GM19351 (cell line): Measurements from ENCODE around the gene RAI1.
A peak's percentile ranks its signal among the peaks of the same experiment; 100 is the strongest.
"Not testable (repeated sequence)": the region's sequence is repeated elsewhere in the genome, so short reads cannot be mapped to it uniquely, and the experiment has no call there.

Experiments used
- ATAC-seq: cut with Tn5 transposase; IDR thresholded peaks from one replicate; pipeline ENCODE4 v1.9.1; 2021; ENCODE audit warnings: mild to moderate bottlenecking, moderate library complexity; ENCODE audit not compliant: unreplicated experiment

The RAI1 gene

DNA sequence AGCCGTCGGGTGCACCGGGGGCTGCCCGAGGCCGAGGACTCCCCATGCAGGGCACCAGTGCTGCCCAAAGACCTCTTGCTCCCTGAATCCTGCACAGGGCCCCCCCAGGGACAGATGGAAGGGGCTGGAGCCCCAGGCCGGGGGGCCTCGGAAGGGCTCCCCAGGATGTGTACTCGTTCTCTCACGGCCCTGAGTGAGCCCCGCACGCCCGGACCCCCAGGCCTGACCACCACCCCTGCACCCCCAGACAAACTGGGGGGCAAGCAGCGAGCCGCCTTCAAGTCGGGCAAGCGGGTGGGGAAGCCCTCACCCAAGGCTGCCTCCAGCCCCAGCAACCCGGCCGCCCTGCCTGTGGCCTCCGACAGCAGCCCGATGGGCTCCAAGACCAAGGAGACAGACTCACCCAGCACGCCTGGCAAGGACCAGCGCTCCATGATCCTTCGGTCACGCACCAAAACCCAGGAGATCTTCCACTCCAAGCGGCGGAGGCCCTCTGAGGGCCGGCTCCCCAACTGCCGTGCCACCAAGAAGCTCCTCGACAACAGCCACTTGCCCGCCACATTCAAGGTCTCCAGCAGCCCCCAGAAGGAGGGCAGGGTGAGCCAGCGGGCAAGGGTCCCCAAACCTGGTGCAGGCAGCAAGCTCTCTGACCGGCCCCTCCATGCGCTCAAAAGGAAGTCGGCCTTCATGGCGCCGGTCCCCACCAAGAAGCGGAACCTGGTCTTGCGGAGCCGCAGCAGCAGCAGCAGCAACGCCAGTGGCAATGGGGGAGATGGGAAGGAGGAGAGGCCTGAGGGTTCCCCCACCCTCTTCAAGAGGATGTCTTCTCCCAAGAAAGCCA lies 114.9 kb downstream of the RAI1 start:
- ATAC-seq: no peak

- ATAC-seq: no peak
Measured at GRCh38 chr17:17796787-17797061, 115.5 kb downstream of the RAI1 start.

DNA sequence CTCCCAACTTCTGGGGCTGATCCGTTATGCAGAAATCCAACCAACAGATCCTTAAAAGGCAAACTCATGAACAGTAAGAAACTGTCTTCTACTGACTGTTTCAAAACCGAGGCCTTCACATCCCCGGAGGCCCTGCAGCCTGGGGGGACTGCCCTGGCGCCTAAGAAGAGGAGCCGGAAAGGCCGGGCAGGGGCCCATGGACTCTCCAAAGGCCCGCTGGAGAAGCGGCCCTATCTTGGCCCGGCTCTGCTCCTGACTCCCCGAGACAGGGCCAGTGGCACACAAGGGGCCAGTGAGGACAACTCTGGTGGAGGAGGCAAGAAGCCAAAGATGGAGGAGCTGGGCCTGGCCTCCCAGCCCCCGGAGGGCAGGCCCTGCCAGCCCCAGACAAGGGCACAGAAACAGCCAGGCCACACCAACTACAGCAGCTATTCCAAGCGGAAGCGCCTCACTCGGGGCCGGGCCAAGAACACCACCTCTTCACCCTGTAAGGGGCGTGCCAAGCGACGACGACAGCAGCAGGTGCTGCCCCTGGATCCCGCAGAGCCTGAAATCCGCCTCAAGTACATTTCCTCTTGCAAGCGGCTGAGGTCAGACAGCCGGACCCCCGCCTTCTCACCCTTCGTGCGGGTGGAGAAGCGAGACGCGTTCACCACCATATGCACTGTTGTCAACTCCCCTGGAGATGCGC lies 116.0 kb downstream of the RAI1 start:
- ATAC-seq: no peak

- no peak for ATAC-seq
Measured at GRCh38 chr17:17798010-17798556, 116.8 kb downstream of the RAI1 start.

DNA sequence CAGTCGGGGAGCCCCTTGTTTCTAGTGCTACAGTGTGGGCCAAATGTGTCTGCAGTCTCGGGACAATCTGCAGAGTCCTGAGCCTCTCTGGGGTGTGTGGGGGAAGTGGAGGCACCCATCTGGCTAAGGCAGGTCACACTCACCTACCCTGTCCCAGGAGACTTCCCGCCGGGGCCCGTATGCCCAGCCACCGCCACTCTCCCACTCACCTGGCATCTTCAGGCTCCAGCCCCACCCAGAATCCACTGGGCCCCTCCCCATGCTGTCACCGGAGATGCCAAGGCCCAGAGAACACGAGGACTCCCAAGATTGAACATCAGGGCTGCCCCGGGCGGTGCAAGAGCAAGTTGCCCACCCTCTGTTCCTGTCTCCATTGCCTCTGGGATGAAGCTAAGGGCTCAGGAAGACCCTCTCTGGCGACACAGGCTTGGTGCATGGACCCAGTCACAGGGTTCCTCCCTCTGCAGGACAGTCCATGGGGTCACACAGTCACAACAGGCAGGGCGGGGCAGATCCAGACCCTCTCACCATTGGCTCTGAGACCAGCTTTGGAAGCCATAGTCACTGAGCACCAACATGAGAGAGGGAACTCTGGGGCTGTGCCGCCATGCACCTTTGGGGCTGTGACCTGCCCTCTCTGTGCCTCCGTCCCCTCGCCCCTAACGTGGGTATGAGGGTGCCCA lies 117.5 kb downstream of the RAI1 start:
- no peak for ATAC-seq

DNA sequence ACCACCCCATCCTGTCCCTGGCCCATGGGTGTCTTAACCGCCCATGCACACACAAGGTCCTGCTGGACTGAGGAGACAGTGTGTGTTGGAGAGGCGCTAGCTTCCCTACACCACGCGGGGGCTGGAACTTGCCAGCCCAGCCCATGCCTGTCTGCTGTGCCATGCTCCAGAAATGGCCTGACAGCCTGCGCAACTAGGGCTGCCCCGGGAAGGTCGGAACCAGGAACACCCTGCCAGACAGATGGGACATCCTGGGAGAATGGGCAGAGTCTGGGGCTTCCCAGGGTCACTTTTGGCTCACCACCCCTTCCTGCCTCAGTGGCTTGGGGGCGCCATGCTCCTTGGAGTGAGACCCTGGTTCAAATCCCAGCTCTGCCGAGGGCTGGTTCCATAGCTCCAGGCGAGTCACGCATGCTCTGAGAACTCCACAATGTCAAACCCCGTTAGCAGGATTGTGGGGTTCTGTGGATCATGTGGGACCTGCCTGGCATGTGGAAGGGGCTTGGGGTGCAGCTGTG lies 119.3 kb downstream of the RAI1 start:
- no peak for ATAC-seq

GRCh38 chr17:17801800-17802481 lies 120.7 kb downstream of the RAI1 start:
- no peak for ATAC-seq

- no peak for ATAC-seq
Measured at GRCh38 chr17:17804007-17804406, 122.7 kb downstream of the RAI1 start.

DNA sequence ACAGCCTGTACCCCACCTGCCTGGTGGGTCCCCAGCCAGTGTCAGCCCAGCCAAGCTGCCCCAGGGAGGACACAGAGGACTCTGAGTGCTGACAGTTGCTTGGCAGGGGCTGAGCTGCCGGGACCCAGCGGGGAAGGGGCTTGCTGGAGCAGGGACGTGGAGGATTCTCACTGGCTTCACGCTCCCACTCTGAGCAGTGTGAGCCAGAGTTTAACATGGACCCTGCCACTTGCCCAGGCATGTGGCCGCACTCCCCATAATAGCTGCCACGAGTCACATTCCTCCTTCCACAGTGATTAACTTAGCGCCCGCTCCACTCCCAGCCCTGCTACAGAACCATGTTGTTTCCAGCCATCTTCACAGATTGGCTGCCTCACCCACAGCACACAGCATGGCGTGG lies 124.3 kb downstream of the RAI1 start:
- no peak for ATAC-seq

DNA sequence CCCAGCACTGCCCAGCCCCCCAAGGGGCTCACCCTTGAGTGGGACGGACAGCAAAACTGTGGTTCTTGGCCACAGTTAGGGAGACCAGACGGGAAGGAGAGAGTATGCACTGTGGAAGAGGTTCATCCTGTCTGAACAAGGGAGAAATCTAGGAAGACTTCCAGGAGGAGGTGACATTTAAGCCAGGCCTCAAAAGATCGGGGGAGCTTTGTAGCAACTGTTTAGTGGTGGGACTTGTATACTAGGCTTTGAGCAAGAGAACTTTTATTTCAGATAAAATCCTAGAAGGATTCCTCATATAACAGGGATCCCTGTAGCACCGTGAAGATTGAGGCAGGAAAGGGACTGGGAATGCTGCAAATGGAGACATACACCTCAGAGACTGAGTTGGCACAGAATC lies 124.8 kb downstream of the RAI1 start:
- no peak for ATAC-seq

GRCh38 chr17:17806611-17807274 lies 125.5 kb downstream of the RAI1 start:
- ATAC-seq: no peak

DNA sequence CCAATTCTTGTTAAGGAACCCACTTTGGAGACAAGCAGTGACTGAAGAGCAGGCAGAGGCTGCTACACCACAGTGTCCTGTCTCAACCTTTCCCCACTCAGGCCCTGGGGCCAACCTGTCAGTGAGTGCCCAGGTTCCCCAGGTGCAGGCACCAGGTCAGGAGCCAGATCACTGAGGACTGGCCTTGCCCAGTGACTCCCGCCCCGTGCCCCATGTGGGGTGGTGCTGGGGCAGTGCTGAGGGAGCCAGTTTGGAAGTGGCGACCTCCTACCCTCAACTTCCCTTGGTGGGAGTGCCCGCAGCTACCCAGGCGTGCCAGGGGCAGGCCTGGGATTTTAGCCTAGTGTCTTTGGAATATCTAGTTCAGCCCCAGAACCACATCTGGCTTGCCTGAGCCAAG lies 126.2 kb downstream of the RAI1 start:
- no peak for ATAC-seq

DNA sequence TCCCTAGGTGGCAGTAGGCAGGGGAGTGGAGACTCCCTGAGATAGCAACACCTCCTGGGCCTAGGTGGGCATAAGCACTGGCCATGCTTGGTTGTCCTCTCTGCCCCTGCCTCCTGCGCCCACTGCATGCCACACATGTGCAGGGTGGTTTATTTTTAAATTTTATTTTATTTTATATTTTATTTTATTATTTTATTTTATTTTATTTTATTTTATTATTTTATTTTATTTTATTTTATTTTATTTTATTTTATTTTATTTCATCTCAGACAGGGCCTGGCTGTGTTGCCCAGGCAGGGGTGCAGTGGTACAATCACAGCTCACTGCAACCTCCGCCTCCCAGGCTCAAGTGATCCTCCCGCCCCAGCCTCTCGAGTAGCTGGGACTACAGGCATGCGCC lies 126.9 kb downstream of the RAI1 start:
- ATAC-seq: not testable (repeated sequence)

DNA sequence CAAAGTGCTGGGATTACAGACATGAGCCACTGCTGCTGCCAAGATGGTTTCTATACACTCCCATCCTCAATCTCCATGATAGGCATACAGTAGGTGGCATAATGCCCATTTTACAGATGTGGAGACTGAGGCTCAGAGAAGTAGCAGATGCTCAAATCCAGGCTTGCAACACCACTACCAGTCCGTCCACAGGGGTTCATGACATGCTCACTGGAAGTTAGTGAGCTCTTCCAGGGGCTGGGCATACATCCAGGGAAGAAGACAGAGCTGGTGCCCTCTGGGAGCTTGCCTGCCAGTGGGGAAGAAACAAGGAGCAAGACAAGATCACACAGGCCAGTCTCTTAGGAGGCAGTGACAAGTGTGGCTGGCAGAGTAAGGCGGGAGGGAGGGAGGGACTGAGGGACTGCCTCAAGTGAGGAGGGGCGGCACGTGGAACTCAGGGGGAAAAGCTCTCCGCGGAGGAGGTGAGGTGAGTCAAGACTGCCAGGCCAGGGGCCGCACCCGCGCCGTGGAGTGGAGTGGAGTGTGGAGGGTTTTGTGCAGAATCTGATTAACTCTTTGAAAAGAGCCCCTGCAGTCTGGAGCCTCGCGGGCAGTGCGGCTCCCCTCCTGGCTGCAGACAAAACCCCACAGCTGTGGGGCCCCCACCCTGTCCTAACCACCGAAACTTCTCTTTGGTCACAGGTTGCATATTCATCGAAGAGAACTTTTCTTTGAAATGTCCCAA lies 127.6 kb downstream of the RAI1 start:
- peak; percentile 80 for ATAC-seq

DNA sequence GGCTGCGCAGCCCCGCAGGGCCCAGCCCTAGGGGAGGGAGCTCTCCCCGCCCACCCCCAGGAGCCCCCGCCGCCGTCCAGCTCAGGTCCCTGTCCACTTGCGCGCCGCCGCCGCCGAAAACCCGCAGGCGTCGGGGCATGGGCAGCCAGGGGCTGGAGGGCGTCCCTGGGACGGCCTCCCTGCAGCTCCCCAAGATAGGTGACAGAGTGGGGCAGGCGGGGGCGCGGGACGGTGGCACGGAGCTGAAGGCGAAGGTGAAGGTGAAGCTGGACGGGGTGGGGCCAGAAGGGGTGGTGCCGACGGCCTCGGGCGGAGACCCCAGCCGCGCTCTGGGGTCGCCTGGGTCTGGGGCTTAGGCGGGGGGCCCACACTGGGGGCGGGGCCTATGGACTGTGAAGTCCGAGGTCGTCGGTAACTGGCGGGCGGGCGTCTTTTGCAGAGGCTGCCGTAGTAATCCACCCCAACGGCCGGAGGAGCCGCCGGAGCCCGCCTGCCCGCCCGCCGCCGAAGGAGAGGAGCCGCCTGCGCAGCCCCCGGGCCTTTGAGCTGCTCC lies 128.3 kb downstream of the RAI1 start:
- no peak for ATAC-seq

- ATAC-seq: no peak
Measured at GRCh38 chr17:17810084-17810894, 129.0 kb downstream of the RAI1 start.

GRCh38 chr17:17810895-17811248 lies 129.6 kb downstream of the RAI1 start:
- no peak for ATAC-seq

DNA sequence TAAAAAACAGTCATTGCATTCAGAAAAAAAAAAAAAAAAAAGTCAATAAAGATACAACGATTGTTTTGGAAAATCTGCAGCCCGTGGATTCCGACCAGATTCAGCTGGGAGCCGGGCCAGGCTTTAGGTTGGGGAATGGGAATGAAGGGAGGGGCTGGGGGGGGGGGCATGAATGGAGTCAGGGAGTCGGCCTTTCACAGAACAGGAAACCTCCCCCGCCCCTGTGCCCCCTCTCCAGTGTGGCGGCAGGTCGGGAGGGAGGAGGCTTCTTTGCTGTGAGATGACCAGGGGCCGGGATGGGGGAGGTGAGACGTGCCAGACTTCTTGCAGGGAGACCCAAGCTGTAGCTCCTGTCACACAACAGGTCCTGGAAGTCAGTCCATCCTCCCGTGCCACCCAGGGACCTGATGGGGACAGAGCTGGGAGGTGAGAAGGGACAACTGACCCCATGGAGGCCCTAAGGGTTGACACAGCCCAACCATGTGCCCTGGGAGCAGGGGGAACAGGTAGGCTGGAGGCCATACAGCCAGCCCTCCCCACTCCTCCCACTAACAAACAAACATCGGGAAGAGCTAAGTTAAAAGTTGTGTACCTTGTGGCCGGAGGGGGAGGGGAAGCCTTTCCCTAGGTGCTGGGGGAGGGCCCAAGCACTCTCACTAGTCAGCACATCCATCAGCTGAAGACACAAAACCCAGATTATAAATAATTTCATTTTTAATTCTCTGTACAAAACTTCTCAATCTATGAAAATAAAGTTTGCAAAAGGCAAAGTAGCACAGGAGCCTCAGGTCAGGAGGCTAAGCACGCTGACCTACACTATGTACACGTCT lies 130.3 kb downstream of the RAI1 start:
- no peak for ATAC-seq
